Nephron (organoid): ENCODE measurements around the gene SUSD1.

Experiments
- H3K27ac Mint-ChIP-seq, 3 experiments: 2 replicates each; pipeline ENCODE4 v1.8.0; 2020; ENCODE audit warnings: mixed read lengths in 3 of 3, mild to moderate bottlenecking in 2 of 3, moderate library complexity in 1 of 3
- H3K27me3 Mint-ChIP-seq: 2 replicates; pipeline ENCODE4 v1.8.0; 2021; ENCODE audit warnings: low read depth, mild to moderate bottlenecking, moderate library complexity, mixed read lengths
- H3K36me3 Mint-ChIP-seq: 2 replicates; pipeline ENCODE4 v1.8.0; 2020; ENCODE audit warnings: low read depth, mixed read lengths
- H3K4me1 Mint-ChIP-seq: 2 replicates; pipeline ENCODE4 v1.8.0; 2020; ENCODE audit warnings: mixed read lengths
- H3K4me3 Mint-ChIP-seq, 3 experiments: 2 replicates each; pipeline ENCODE4 v1.8.0; 2020; ENCODE audit warnings: mild to moderate bottlenecking in 3 of 3, mixed read lengths in 3 of 3, moderate library complexity in 2 of 3
- H3K9me3 Mint-ChIP-seq: 2 replicates; pipeline ENCODE4 v1.8.0; 2020; ENCODE audit warnings: mixed read lengths
- CTCF ChIP-seq, 3 experiments: fragments of 200-600 bp; sonication (generic); IDR thresholded peaks; one replicate each; pipeline ENCODE4 v1.5.0; 2021; ENCODE audit warnings: antibody characterized with exemption in 3 of 3; ENCODE audit not compliant: unreplicated experiment in 3 of 3

SUSD1 gene

GRCh38 chr9:112038017-112038408, 137.1 kb downstream of the SUSD1 start:
- H3K9me3 Mint-ChIP-seq = no peaks in the 10 kb centered on the region
- H3K36me3 Mint-ChIP-seq = peaks cover 40% of the 10 kb centered on the region
- H3K4me3 Mint-ChIP-seq = no peak overlapping the region
- no peak for TF ChIP-seq CTCF (IDR thresholded peaks at IDR 0.05; ENCODE audit: unreplicated experiment in 3 of 3)
- H3K27ac Mint-ChIP-seq = peak overlapping the region; percentile 7 to 80 (median 67)
- peaks cover 9% of the 10 kb centered on the region for H3K27me3 Mint-ChIP-seq
- peaks cover 39% of the 10 kb centered on the region for H3K4me1 Mint-ChIP-seq

- H3K36me3 Mint-ChIP-seq = peaks cover 40% of the 10 kb centered on the region
- H3K4me3 Mint-ChIP-seq = no peak overlapping the region
- TF ChIP-seq CTCF (IDR thresholded peaks at IDR 0.05; ENCODE audit: unreplicated experiment in 3 of 3) = no peak
- H3K27ac Mint-ChIP-seq = peak overlapping the region; percentile 7 to 80 (median 67)
- peaks cover 35% of the 10 kb centered on the region for H3K4me1 Mint-ChIP-seq
- H3K27me3 Mint-ChIP-seq = peaks cover 9% of the 10 kb centered on the region
- H3K9me3 Mint-ChIP-seq = no peaks in the 10 kb centered on the region
These were observed 137.6 kb downstream of the SUSD1 start for GRCh38 chr9:112037281-112038016.

- no peak overlapping the region for H3K4me3 Mint-ChIP-seq
- H3K9me3 Mint-ChIP-seq = no peaks in the 10 kb centered on the region
- peaks cover 28% of the 10 kb centered on the region for H3K36me3 Mint-ChIP-seq
- H3K4me1 Mint-ChIP-seq = peaks cover 16% of the 10 kb centered on the region
- peak overlapping the region in 2 of 3 experiments; percentile 56 to 63 for H3K27ac Mint-ChIP-seq
- peaks cover 9% of the 10 kb centered on the region for H3K27me3 Mint-ChIP-seq
- TF ChIP-seq CTCF (IDR thresholded peaks at IDR 0.05; ENCODE audit: unreplicated experiment in 3 of 3) = no peak
These were observed 139.8 kb downstream of the SUSD1 start for GRCh38 chr9:112035166-112035826.

DNA sequence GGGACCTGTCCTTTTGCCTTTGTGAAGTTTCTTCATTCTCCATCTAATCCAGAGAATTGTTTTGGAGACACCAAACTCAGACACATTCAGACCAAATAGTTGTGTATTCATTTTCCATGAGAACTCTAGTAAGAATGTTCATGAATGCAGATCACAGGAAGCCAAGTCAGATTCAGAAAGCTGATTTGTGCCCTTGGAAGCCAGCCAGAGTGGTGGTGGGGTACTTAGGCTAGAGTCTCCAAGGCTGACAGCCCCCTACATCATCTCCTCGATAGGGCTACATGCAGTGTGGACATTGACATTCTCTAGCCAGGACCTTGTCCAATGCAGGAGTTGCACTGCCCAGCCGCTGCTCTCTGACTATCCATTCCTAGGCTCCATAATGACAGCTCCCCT, 140.9 kb downstream of the SUSD1 start:
- Mint-ChIP-seq H3K9me3 (no peaks in the 10 kb centered on the region), H3K27ac (no peak overlapping the region), H3K4me1 (peaks cover 22% of the 10 kb centered on the region), H3K4me3 (no peak overlapping the region), H3K36me3 (peaks cover 19% of the 10 kb centered on the region), H3K27me3 (peaks cover 5% of the 10 kb centered on the region)
- no peak for TF ChIP-seq CTCF (IDR thresholded peaks at IDR 0.05; ENCODE audit: unreplicated experiment in 3 of 3)

- H3K27ac Mint-ChIP-seq = no peak overlapping the region
- H3K4me3 Mint-ChIP-seq = no peak overlapping the region
These were observed 141.6 kb downstream of the SUSD1 start for GRCh38 chr9:112033237-112034215.

More at GRCh38 chr9:112033237-112034215, 141.6 kb downstream of the SUSD1 start:
- Mint-ChIP-seq H3K9me3 (no peaks in the 10 kb centered on the region), H3K27me3 (peaks cover 5% of the 10 kb centered on the region), H3K4me1 (peaks cover 22% of the 10 kb centered on the region), H3K36me3 (peaks cover 15% of the 10 kb centered on the region)
- no peak for TF ChIP-seq CTCF (IDR thresholded peaks at IDR 0.05; ENCODE audit: unreplicated experiment in 3 of 3)
